HepG2 (cell line): Measurements from ENCODE around the gene GRAMD2A. TPM values are rescaled to one million over a fixed set of nuclear protein-coding genes. Genes with fewer than 3 reads are reported as not detected.

Experiments used
- ATAC-seq: fragments of 200-7000 bp; cut with Tn5 transposase; 3 replicates; pipeline ENCODE4 v1.9.1; 2020; ENCODE audit warnings: mild to moderate bottlenecking, moderate library complexity
- Bru-seq: library from RNA; stranded (reverse); fragments of 400-500 nt; gene quantifications from one replicate; lab custom pipeline; 2021; lab: Mats Ljungman, UMichigan
- BruChase-seq, 2 experiments: library from RNA; stranded (reverse); fragments of 400-500 nt; gene quantifications; one replicate each; lab custom pipeline; 2021; lab: Mats Ljungman, UMichigan
- BruUV-seq: library from RNA; stranded (reverse); fragments of 400-500 nt; replicated peaks from 2 replicates; lab custom pipeline; 2021; lab: Mats Ljungman, UMichigan
- CTCF ChIA-PET: fragments of 300-600 bp; formaldehyde crosslinking; extraction: SDS; loops from one replicate; lab custom pipeline; 2021; ENCODE audit warnings: low total read pairs, inconsistent platforms, low intra/inter-chr PET ratio; lab: Yijun Ruan, JAX
- POLR2A ChIA-PET: fragments of 350-600 bp; sonication (Branson Sonifier 250); formaldehyde crosslinking; loops from one replicate; lab custom pipeline; 2020; ENCODE audit warnings: antibody characterized with exemption, inconsistent platforms; lab: Yijun Ruan, JAX
- DNase-seq: peaks from one replicate; pipeline ENCODE4 v3.0.0-alpha.2; 2015; ENCODE audit warnings: low spot score
- FAIRE-seq: peaks from 3 replicates; lab custom pipeline; 2011; peaks lifted over from hg19 to GRCh38; lab: Jason Lieb, UNC
- H2AFZ ChIP-seq: one replicate; pipeline ENCODE4 v1.6.1; 2011; ENCODE audit warnings: low read length, inconsistent platforms
- H3K27ac ChIP-seq: fragments of 300-600 bp; 3 replicates; pipeline ENCODE4 v1.8.0; 2011; ENCODE audit warnings: mixed run types, mild to moderate bottlenecking, mixed read lengths, low read length, inconsistent platforms; ENCODE audit not compliant: insufficient read depth; ENCODE audit errors: extremely low read length
- H3K27me3 ChIP-seq, 2 experiments: fragments of 200-600 bp in 1 of 2; 2 replicates in 1 of 2; 3 replicates in 1 of 2; pipeline versions ENCODE4 v1.6.0 to v1.8.0; 2011; ENCODE audit warnings: low read length in 2 of 2, mild to moderate bottlenecking in 2 of 2, moderate library complexity in 2 of 2, inconsistent platforms in 1 of 2; ENCODE audit not compliant: insufficient read depth in 2 of 2, control insufficient read depth in 1 of 2
- H3K36me3 ChIP-seq, 2 experiments: fragments of 200-600 bp in 1 of 2; replicated peaks in 1 of 2; 2 replicates in 1 of 2; 3 replicates in 1 of 2; pipeline versions ENCODE4 v1.5.1 to v1.8.0; 2011; ENCODE audit warnings: low read length in 2 of 2, inconsistent platforms in 1 of 2; ENCODE audit not compliant: insufficient read depth in 2 of 2, control insufficient read depth in 1 of 2
- H3K4me1 ChIP-seq: 2 replicates; pipeline ENCODE4 v1.5.1; 2012; ENCODE audit warnings: low read length, inconsistent platforms; ENCODE audit not compliant: insufficient read depth
- H3K4me2 ChIP-seq: 2 replicates; pipeline ENCODE4 v1.6.0; 2011; ENCODE audit warnings: low read depth, low read length, inconsistent platforms
- H3K4me3 ChIP-seq, 3 experiments: fragments of 200-600 bp in 1 of 3; sonication (generic), shearing (Covaris generic) in 1 of 3; replicated peaks in 1 of 3; 2 replicates each; pipeline ENCODE4 v1.5.1; 2011 to 2016; ENCODE audit warnings: low read length in 3 of 3, inconsistent platforms in 2 of 3, low read depth in 2 of 3, mild to moderate bottlenecking in 2 of 3, control low read depth in 1 of 3, mixed read lengths in 1 of 3; ENCODE audit not compliant: insufficient read depth in 1 of 3
- H3K79me2 ChIP-seq: one replicate; pipeline ENCODE4 v1.6.1; 2011; ENCODE audit warnings: low read length, inconsistent platforms; ENCODE audit not compliant: insufficient read depth
- H3K9ac ChIP-seq: 2 replicates; pipeline ENCODE4 v1.6.0; 2011; ENCODE audit warnings: mild to moderate bottlenecking, low read depth, low read length, inconsistent platforms; ENCODE audit not compliant: insufficient read depth
- H3K9me3 ChIP-seq: 2 replicates; pipeline ENCODE4 v1.5.1; 2012; ENCODE audit warnings: mild to moderate bottlenecking, low read length
- H4K20me1 ChIP-seq: 2 replicates; pipeline ENCODE4 v1.6.0; 2011; ENCODE audit warnings: inconsistent platforms, mild to moderate bottlenecking, low read length, moderate library complexity; ENCODE audit not compliant: insufficient read depth
- AGO1 ChIP-seq: fragments of 200-400 bp; formaldehyde crosslinking; IDR thresholded peaks from 2 replicates; pipeline ENCODE4 v1.6.1; 2017; ENCODE audit warnings: mild to moderate bottlenecking, low read depth, low read length, moderate library complexity; ENCODE audit not compliant: poor library complexity, severe bottlenecking
- ATF7-NPFF ChIP-seq: sonication (generic); formaldehyde crosslinking; IDR thresholded peaks from 2 replicates; pipeline ENCODE4 v1.8.1; 2023; ENCODE audit warnings: mild to moderate bottlenecking, low read depth, missing genetic modification reagents, moderate library complexity
- KDM2A ChIP-seq: sonication (generic); formaldehyde crosslinking; IDR thresholded peaks from 2 replicates; pipeline ENCODE4 v1.4.0; 2020; ENCODE audit warnings: low read depth, missing genetic modification reagents, borderline replicate concordance
- POLR2G ChIP-seq: fragments of 200-400 bp; formaldehyde crosslinking; IDR thresholded peaks from 2 replicates; pipeline ENCODE4 v1.6.1; 2018; ENCODE audit warnings: mild to moderate bottlenecking, low read depth, low read length, moderate library complexity
- SRSF1 ChIP-seq: fragments of 200-400 bp; formaldehyde crosslinking; optimal IDR thresholded peaks from 2 replicates; pipeline ENCODE3; 2017; ENCODE audit warnings: mild to moderate bottlenecking, low read depth, low read length, moderate library complexity
- ZBED4 ChIP-seq: sonication (generic); formaldehyde crosslinking; IDR thresholded peaks from 2 replicates; pipeline ENCODE4 v1.4.0; 2020; ENCODE audit warnings: missing genetic modification reagents, borderline replicate concordance
- ZFY ChIP-seq: sonication (generic); formaldehyde crosslinking; IDR thresholded peaks from 2 replicates; pipeline ENCODE4 v1.4.0; 2020; ENCODE audit warnings: missing genetic modification reagents
- ZNF124 ChIP-seq: sonication (generic); formaldehyde crosslinking; IDR thresholded peaks from 2 replicates; pipeline ENCODE4 v1.4.0; 2020; ENCODE audit warnings: missing genetic modification reagents
- ZNF777 ChIP-seq: sonication (generic); formaldehyde crosslinking; IDR thresholded peaks from 2 replicates; pipeline ENCODE4 v1.4.0; 2020; ENCODE audit warnings: missing genetic modification reagents
- WGBS: methylation state at CpG from one replicate; pipeline ENCODE4 v1.1.6; 2017; ENCODE audit warnings: low lambda C conversion rate; 5-methylcytosine and 5-hydroxymethylcytosine counted together
- in situ Hi-C: cut with HindIII; loops from 2 replicates; pipeline ENCODE4 v1.10.0; 2017; ENCODE audit warnings: low pct_unique_long_range_greater_than_20kb; ENCODE audit not compliant: extremely low pct_ligation_motif_present
- intact Hi-C: fragments of 100-400 bp; cut with micrococcal nuclease; formaldehyde crosslinking; loops from one replicate; pipeline ENCODE4 v1.10.0; 2022; ENCODE audit not compliant: unreplicated experiment
- long read RNA-seq, 2 experiments: library from RNA in 1 of 2; library from polyadenylated mRNA in 1 of 2; stranded (forward) in 1 of 2; unstranded in 1 of 2; transcript quantifications; one replicate each; pipeline ENCODE4 v2.0.0, GENCODE V29; 2019 to 2022
- polyA minus RNA-seq, 3 experiments: library from RNA; depleted of rRNA, polyadenylated mRNA; stranded (reverse); fragments of >200 nt; gene quantifications; 2 replicates each; pipeline ENCODE4 v1.2.3, GENCODE V29; 2011; ENCODE audit warnings: low replicate concordance in 1 of 3
- polyA plus RNA-seq, 8 experiments: library from polyadenylated mRNA; depleted of rRNA in 3 of 8; stranded (reverse) in 7 of 8; unstranded in 1 of 8; fragments of >200 nt; fragmentation: Illumina TruSeq in 4 of 8; extraction: Trizol in 4 of 8; gene quantifications; 2 replicates each; pipeline versions ENCODE4 v1.2.1 to v1.2.3, GENCODE V29; 2011 to 2016; ENCODE audit warnings: low read depth in 4 of 8, missing spikeins in 1 of 8, mixed read lengths in 1 of 8; ENCODE audit not compliant: insufficient read depth in 1 of 8
- total RNA-seq, 5 experiments: library from RNA; depleted of rRNA; stranded (reverse); fragments of >200 nt; fragmentation: Illumina TruSeq; extraction: Trizol; gene quantifications; 2 replicates each; pipeline ENCODE4 v1.2.3, GENCODE V29; 2016; ENCODE audit warnings: low read depth in 1 of 5
- TF ChIP-seq, protein P1 (sequence below): sonication (generic); formaldehyde crosslinking; IDR thresholded peaks from 2 replicates; pipeline ENCODE4 v1.4.0; 2020; ENCODE audit warnings: missing genetic modification reagents; ENCODE audit errors: not compliant biosample characterization

Gene GRAMD2A
- total RNA-seq (2016; rRNA removed; fragmentation: Illumina TruSeq; extraction: Trizol) (0.32 TPM in 1 of 2 replicates, not detected in the other), polyA plus RNA-seq (2011; rRNA removed) (0.04 and 0.13 TPM in 2 replicates), polyA minus RNA-seq (2011; rRNA and poly(A)+ RNA removed; ENCODE audit: low replicate concordance) (0.86 and 2.8 TPM in 2 replicates), Bru-seq, nascent RNA (percentile 14 among the genes with signal in this experiment), BruChase-seq, experiment 1, labeled RNA remaining after a 6-hour chase (percentile 10 among the genes with signal in this experiment), BruChase-seq, experiment 2, labeled RNA remaining after a 2-hour chase (percentile 3 among the genes with signal in this experiment)
- total RNA-seq (2016; cell fraction: cytosol; rRNA removed; fragmentation: Illumina TruSeq; extraction: Trizol; ENCODE audit: low read depth) = not detected in 2 replicates
- 0.07 and 0.17 TPM in 2 replicates for total RNA-seq (2016; cell fraction: insoluble cytoplasmic fraction; rRNA removed; fragmentation: Illumina TruSeq; extraction: Trizol)
- not detected in 2 replicates for total RNA-seq (2016; cell fraction: membrane; rRNA removed; fragmentation: Illumina TruSeq; extraction: Trizol)
- total RNA-seq (2016; cell fraction: nucleus; rRNA removed; fragmentation: Illumina TruSeq; extraction: Trizol) = not detected in 2 replicates
- 0.05 TPM in 2 replicates for polyA plus RNA-seq (2011; cell fraction: cytosol; rRNA removed)
- polyA plus RNA-seq (2011; cell fraction: nucleus; rRNA removed) = 0.16 TPM in 1 of 2 replicates, not detected in the other
- 0.09 and 0.36 TPM in 2 replicates for polyA plus RNA-seq (2012)
- not detected in 2 replicates for polyA plus RNA-seq (2016; cell fraction: cytosol; fragmentation: Illumina TruSeq; extraction: Trizol; ENCODE audit: low read depth)
- polyA plus RNA-seq (2016; cell fraction: insoluble cytoplasmic fraction; fragmentation: Illumina TruSeq; extraction: Trizol; ENCODE audit: low read depth) = not detected in 2 replicates
- polyA plus RNA-seq (2016; cell fraction: membrane; fragmentation: Illumina TruSeq; extraction: Trizol; ENCODE audit: low read depth) = not detected in 2 replicates
- polyA plus RNA-seq (2016; cell fraction: nucleus; fragmentation: Illumina TruSeq; extraction: Trizol; ENCODE audit: insufficient read depth, low read depth) = not detected in 2 replicates
- not detected in 2 replicates for polyA minus RNA-seq (2011; cell fraction: cytosol; rRNA and poly(A)+ RNA removed)
- polyA minus RNA-seq (2011; cell fraction: nucleus; rRNA and poly(A)+ RNA removed) = not detected in 2 replicates
- long read RNA-seq, experiment 1 = 0 reads
- long read RNA-seq, experiment 2, partial matches to known transcripts = 1 of 1 reads
- long read RNA-seq, experiment 2, other reads (novel, unspliced or antisense) = 0 of 1 reads

DNA sequence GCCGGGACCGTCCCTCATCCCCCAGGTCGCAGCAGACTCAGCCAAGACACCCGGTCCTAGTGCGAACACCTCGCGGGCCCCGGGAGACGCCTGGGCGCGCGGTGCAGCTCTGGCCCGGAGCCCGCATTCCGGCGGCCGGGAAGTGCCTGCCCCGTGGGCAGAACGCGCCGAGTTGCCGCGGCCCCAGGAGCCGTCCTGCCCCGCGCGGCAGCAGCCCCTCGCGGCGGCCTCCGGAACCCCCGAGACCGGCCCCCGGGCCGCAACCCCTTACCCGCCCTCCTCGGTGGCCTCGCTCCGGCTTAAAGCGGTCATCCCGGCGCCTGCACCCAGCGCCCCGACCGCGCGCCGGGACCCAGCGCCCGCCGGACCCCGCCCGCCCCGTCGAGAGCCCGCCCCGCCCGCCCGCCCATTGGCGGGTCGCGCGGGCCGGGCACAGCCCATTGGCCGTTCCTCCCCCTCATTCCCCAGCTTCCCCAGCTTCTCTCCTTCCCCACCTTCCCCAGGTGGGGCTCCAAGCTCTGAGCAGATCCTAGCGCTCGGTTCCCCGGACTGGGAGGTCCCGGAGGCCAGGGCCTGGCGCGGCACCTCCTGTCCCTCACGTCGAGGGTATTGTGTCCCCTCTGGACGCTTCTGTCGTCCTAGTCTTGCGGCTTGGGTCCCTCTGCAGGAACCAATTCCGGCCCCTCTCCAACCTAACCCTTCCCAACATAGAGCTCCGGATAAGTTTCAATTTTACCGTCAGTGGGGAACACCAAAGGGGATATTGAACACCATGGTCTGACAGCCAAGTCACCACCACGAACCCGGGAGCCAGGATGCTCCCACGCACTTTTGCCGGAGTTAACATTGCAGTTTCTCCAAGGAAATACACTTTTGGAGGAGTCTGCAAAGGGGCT lies at the start of gene GRAMD2A:
GRAMD2A (minus strand) TSS at position 328 of the 896 bp plus-strand sequence.
- Histone ChIP-seq H2AFZ (no peak within 1 kb of the TSS), H3K27me3 (peaks cover 6 to 11% of the 10 kb centered on the region in 2 experiments; a peak in 3 of 5 replicates), H3K4me3 (peak within 1 kb of the TSS; percentile 8 to 61 (median 11); a peak in 3 of 6 replicates), H3K9me3 (no peaks in the 10 kb centered on the region), H3K4me2 (peak within 1 kb of the TSS; percentile 55), H3K4me1 (peaks cover 26% of the 10 kb centered on the region), H3K79me2 (no peaks in the 10 kb centered on the region), H3K36me3 (peaks cover 23 to 41% of the 10 kb centered on the region in 2 experiments), H4K20me1 (peaks cover 47% of the 10 kb centered on the region), H3K27ac (no peak within 1 kb of the TSS), H3K9ac (no peak within 1 kb of the TSS)
- DNase-seq = no peak
- FAIRE-seq = no peak
- in situ Hi-C loops = no loop called here
- intact Hi-C loops = loop anchor here (2.0 kb wide), 1 partner anchor 33 kb away; the partner anchor contains the start of gene PKM
- WGBS = 48% methylated on average over 29 of the region's 83 CpGs
- ATAC-seq = peak; percentile 66
- ChIA-PET CTCF (no interaction called here), POLR2A (interaction anchor here (1.8 kb wide), 1 partner anchor 33 kb away, joined by 9 read pairs; the partner anchor contains the start of gene PKM)
- no TSS peak for BruUV-seq
- TF ChIP-seq POLR2G (peak; percentile 81; the same call in 1 of the 2 replicates), ZBED4 (CRISPR knock-in tag) (no peak), ZNF777 (CRISPR knock-in tag) (peak; percentile 94), AGO1 (peak; percentile 98), ATF7-NPFF (CRISPR knock-in tag) (peak; percentile 34; the same call in 1 of the 2 replicates), SRSF1 (peak; percentile 62), KDM2A (CRISPR knock-in tag) (peak; percentile 87), ZNF124 (CRISPR knock-in tag) (0 out of 2 replicates have a peak, but pooled peaks have one; percentile 15), ZFY (CRISPR knock-in tag) (peak; percentile 50; the same call in 1 of the 2 replicates)
- TF ChIP-seq, protein P1, sequence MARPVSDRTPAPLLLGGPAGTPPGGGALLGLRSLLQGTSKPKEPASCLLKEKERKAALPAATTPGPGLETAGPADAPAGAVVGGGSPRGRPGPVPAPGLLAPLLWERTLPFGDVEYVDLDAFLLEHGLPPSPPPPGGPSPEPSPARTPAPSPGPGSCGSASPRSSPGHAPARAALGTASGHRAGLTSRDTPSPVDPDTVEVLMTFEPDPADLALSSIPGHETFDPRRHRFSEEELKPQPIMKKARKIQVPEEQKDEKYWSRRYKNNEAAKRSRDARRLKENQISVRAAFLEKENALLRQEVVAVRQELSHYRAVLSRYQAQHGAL (CRISPR knock-in tag) = no peak
